Esophagus squamous epithelium (tissue), 5 donors: Measurements from ENCODE around the gene RNF166. TPM values are rescaled to one million over a fixed set of nuclear protein-coding genes. Genes with fewer than 3 reads are reported as not detected.

Experiments
- DNase-seq: peaks from one replicate; lab custom pipeline; 2025; lab: John Stamatoyannopoulos, UW
- H3K27ac ChIP-seq, 4 donors: fragments of 200-600 bp; sonication (generic); one replicate each; pipeline ENCODE4 v1.5.1; 2016 to 2019; ENCODE audit warnings: mild to moderate bottlenecking in 1 of 4
- H3K27me3 ChIP-seq, 4 donors: fragments of 200-600 bp; sonication (generic); 1 replicate in 3 of 4; 2 replicates in 1 of 4; pipeline versions ENCODE4 v1.5.1 to v1.6.0; 2017 to 2021; ENCODE audit warnings: antibody characterized with exemption in 1 of 4
- H3K36me3 ChIP-seq, 3 donors: fragments of 200-600 bp; sonication (generic); one replicate each; pipeline ENCODE4 v1.5.1; 2016 to 2019
- H3K4me1 ChIP-seq, 3 donors: fragments of 200-600 bp; sonication (generic); one replicate each; pipeline ENCODE4 v1.5.1; 2017 to 2019
- H3K4me3 ChIP-seq, 4 donors: fragments of 200-600 bp; sonication (generic); 1 replicate in 3 of 4; 2 replicates in 1 of 4; pipeline ENCODE4 v1.5.1; 2016 to 2019; ENCODE audit warnings: mild to moderate bottlenecking in 2 of 4, moderate library complexity in 1 of 4
- H3K9me3 ChIP-seq, 3 donors: fragments of 200-600 bp; sonication (generic); one replicate each; pipeline ENCODE4 v1.5.1; 2016 to 2019
- CTCF ChIP-seq, 6 experiments: fragments of 450-650 bp in 4 of 6; fragments of 200-600 bp in 2 of 6; sonication (generic) in 2 of 6; IDR thresholded peaks; one replicate each; pipeline ENCODE4 v1.5.1; 2016 to 2019; ENCODE audit warnings: antibody characterized with exemption in 6 of 6, mild to moderate bottlenecking in 4 of 6, moderate library complexity in 4 of 6
- POLR2A ChIP-seq, 4 donors: fragments of 450-650 bp; IDR thresholded peaks; one replicate each; pipeline ENCODE4 v1.6.1; 2017; ENCODE audit warnings: antibody characterized with exemption in 4 of 4, mild to moderate bottlenecking in 4 of 4, moderate library complexity in 3 of 4
- WGBS, 2 donors: methylation state at CpG; one replicate each; pipeline ENCODE4 v1.1.5; 2018; 5-methylcytosine and 5-hydroxymethylcytosine counted together
- intact Hi-C: fragments of 100-400 bp; cut with DNase I; formaldehyde crosslinking; loops from one replicate; pipeline ENCODE4 v1.15.0; 2022
- total RNA-seq, 4 donors: library from RNA; depleted of rRNA; stranded (reverse); fragments of >200 nt; gene quantifications; one replicate each; pipeline ENCODE4 v1.1.0, GENCODE V29; 2016
- donor health status: DM: yes; HTN: yes; CAD: no.

Gene RNF166
- total RNA-seq, 4 donors from 2014 or later, result 7.1 to 16.8 (median 9.6) TPM

- intact Hi-C loops, result no loop called here
- DNase-seq, result no peak
- Histone ChIP-seq H3K27ac (no peak overlapping the region), H3K36me3 (peaks cover 0 to 67% (median 9%) of the 10 kb centered on the region in 3 donors), H3K27me3 (no peaks in the 10 kb centered on the region), H3K4me1 (peaks cover under 1 to 21% (median 6%) of the 10 kb centered on the region in 3 donors), H3K4me3 (no peak overlapping the region), H3K9me3 (no peaks in the 10 kb centered on the region)
- WGBS, 2 donors, result 88 to 97% methylated on average over 8 to 12 of the region's 15 CpGs
- TF ChIP-seq POLR2A (IDR thresholded peaks at IDR 0.05) (no peak), CTCF (IDR thresholded peaks at IDR 0.05) (no peak)
These were observed 47.5 kb downstream of the RNF166 start for GRCh38 chr16:88658714-88659113.

DNA sequence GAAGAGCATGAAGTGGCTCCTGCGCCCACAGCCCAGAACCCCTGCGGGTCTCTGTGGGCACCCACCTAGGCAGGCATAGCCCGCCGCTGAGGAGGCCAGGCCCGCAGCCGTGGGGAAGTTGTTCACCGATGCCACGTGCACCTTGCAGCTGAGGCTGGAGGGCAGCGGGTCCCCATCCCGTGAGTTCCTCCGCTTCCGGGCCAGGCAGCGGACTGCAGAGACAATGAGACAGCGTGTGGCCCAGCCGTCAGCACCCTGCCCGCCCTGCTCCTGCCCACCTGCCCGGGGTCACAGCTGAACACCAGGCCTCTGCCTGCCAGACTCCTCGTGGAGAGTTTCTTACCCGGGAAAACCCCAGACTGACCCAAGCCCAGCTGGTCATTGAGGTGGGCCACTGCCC lies 48.8 kb downstream of the RNF166 start:
- H3K27me3 ChIP-seq, result no peaks in the 10 kb centered on the region
- no peaks in the 10 kb centered on the region for H3K9me3 ChIP-seq
- DNase-seq, result no peak
- H3K4me3 ChIP-seq, result no peak overlapping the region
- WGBS, 2 donors, result no CpG with 5 or more reads among the region's 19 CpGs
- intact Hi-C loops, result no loop called here
- no peak overlapping the region for H3K27ac ChIP-seq
- no peak for TF ChIP-seq POLR2A (IDR thresholded peaks at IDR 0.05)
- H3K4me1 ChIP-seq, result peaks cover 0 to 14% (median 5%) of the 10 kb centered on the region in 3 donors
- H3K36me3 ChIP-seq, result peaks cover 0 to 80% (median 9%) of the 10 kb centered on the region in 3 donors

DNA sequence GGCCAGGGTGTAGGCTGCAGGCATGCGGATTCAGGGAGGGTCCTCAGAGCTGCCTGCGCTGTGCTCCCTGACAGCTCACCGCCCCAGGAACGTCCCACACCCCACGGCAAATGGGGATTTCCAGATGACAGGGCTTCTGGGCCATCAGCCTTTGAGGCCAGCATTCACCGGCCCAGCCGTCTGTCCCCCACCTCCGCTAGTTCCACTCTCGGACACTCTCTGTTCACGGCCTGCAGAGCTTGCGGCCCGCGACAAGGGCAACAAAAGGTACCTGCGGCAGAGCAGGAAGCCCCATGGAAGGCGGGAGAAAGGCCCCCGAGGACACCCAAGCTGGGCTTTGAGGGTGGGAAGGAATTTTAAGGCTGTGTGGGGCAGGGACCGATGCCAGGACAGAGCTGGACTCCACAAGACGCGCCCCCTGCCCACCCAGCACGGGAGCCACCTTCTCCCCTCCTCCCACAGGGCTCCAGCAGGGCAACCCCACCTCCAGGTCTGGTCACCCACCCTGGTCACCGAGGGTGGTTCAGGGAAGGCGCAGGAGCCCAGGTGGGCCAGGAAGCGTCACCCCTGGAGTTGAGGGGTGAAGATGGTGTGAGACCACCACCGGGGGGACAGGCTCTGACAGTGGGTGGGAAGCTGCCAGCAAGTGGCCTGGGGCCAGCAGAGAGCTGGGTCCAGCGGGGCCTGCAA lies 49.8 kb downstream of the RNF166 start:
- H3K4me3 ChIP-seq, result no peak overlapping the region
- H3K27me3 ChIP-seq, result no peaks in the 10 kb centered on the region
- H3K9me3 ChIP-seq, result no peaks in the 10 kb centered on the region
- H3K36me3 ChIP-seq, result peaks cover 0 to 88% (median 9%) of the 10 kb centered on the region in 3 donors
- H3K27ac ChIP-seq, result no peak overlapping the region
- 80 to 85% methylated on average over 1 to 11 of the region's 25 CpGs for WGBS, 2 donors
- TF ChIP-seq CTCF (IDR thresholded peaks at IDR 0.05), result no peak
- intact Hi-C loops, result no loop called here
- DNase-seq, result no peak
- H3K4me1 ChIP-seq, result peaks cover 2 to 14% (median 4%) of the 10 kb centered on the region in 3 donors

DNA sequence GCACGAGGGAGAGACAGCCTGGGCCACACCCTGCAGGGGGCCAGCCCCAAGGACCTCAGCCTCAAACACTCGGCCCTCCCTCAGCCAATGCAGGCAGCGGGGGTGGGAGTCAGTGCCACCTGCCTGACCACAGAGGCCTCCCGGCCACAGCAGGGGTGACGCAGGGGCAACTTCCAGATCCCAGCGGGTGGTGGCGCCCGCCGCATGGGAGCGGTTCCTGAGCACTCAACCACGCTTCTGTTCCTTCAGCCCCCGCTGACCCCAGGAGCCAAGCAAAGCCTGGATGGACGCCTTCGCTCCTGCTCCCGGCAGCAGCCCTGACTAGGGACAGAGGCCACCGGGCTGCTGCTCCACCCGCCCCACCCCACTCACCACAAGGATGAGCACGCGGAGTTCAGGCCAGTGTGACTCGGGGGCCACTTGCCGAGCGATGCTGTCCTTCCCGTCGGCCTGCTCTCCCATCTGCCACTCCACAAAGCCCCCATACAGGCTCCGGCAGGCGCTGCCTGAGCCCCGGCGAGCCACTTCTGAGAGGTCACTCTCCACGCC lies 50.4 kb downstream of the RNF166 start:
- Histone ChIP-seq H3K27me3 (no peaks in the 10 kb centered on the region), H3K4me1 (peaks cover 7 to 15% (median 7%) of the 10 kb centered on the region in 3 donors), H3K27ac (no peak overlapping the region), H3K36me3 (peaks cover 0 to 88% (median 9%) of the 10 kb centered on the region in 3 donors), H3K9me3 (no peaks in the 10 kb centered on the region), H3K4me3 (no peak overlapping the region)
- intact Hi-C loops, result no loop called here
- WGBS, 2 donors, result no CpG with 5 or more reads among the region's 29 CpGs
- TF ChIP-seq CTCF (IDR thresholded peaks at IDR 0.05) (no peak), POLR2A (IDR thresholded peaks at IDR 0.05) (no peak)
- no peak for DNase-seq

- TF ChIP-seq CTCF (IDR thresholded peaks at IDR 0.05) (no peak), POLR2A (IDR thresholded peaks at IDR 0.05) (no peak)
- WGBS, 2 donors, result 91 to 100% methylated on average over 3 to 14 of the region's 50 CpGs
- H3K9me3 ChIP-seq, result no peaks in the 10 kb centered on the region
- peaks cover 0 to 86% (median 9%) of the 10 kb centered on the region in 3 donors for H3K36me3 ChIP-seq
- DNase-seq, result no peak
- H3K27me3 ChIP-seq, result no peaks in the 10 kb centered on the region
- intact Hi-C loops, result no loop called here
- no peak overlapping the region for H3K4me3 ChIP-seq
- H3K4me1 ChIP-seq, result peaks cover 7 to 21% (median 11%) of the 10 kb centered on the region in 3 donors
- no peak overlapping the region for H3K27ac ChIP-seq
These were observed 51.0 kb downstream of the RNF166 start for GRCh38 chr16:88655053-88655732.
